Stimulated activated CD4-positive, alpha-beta T cell treated with anti-CD3 and anti-CD28 coated beads, Interleukin-1b, Interleukin-23, amount 100 ng/mL, for 48 hours (primary cell): ENCODE measurements around the gene AAMDC.
"Not testable (repeated sequence)": the region's sequence is repeated elsewhere in the genome, so short reads cannot be mapped to it uniquely, and the experiment has no call there.

ENCODE experiments used
- DNase-seq: peaks from one replicate; pipeline ENCODE4 v3.0.0-alpha.2; 2020

Gene AAMDC

GRCh38 chr11:77822126-77822525 is 1.2 kb downstream of the AAMDC start:
- not testable (repeated sequence) for DNase-seq

DNA sequence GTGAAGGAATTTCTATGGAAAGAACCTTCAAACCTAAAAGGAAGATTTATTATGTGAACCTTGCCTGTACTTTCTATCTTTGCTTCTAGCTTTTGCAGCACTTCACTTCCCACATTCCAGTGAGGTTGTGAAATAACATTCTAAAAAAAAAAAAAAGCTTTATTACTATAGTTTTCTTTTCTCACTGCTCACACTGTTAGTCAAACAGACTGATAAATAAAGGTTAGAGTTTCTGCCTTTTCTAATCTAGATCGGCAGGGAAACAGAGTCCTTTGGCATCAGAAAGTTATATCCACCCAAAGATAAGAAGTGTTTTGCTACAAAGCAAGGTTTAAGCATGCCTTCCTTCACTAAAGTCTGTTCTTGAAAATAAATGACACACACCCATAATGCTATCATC is 2.8 kb downstream of the AAMDC start:
- no peak for DNase-seq

DNA sequence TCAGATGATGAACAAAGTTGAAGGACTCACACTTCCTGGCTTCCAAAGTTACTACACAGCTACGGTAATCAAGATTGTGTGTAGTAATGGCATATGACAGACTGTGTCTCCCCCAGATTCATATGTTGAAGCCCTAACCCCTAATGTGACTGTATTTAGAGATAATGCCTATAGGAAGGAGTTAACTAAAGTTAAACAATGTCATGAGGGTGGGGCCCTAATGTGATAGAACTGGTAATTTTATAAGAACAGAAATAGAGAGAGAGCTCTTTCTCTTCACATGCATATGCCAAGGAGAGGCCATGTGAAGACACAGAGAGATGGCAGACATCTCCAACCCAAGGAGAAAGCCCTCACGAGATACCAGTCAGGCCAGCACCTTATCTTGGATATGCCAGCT is 8.0 kb downstream of the AAMDC start:
- no peak for DNase-seq

- no peak for DNase-seq
Observed at GRCh38 chr11:77833302-77833701, 12.4 kb downstream of the AAMDC start.

GRCh38 chr11:77842441-77843121 is 21.6 kb downstream of the AAMDC start:
- no peak for DNase-seq

- not testable (repeated sequence) for DNase-seq
Observed at GRCh38 chr11:77843700-77844099, 22.8 kb downstream of the AAMDC start.

GRCh38 chr11:77851503-77851902 is 30.6 kb downstream of the AAMDC start:
- no peak for DNase-seq

GRCh38 chr11:77854838-77855237 is 33.9 kb downstream of the AAMDC start:
- no peak for DNase-seq

DNA sequence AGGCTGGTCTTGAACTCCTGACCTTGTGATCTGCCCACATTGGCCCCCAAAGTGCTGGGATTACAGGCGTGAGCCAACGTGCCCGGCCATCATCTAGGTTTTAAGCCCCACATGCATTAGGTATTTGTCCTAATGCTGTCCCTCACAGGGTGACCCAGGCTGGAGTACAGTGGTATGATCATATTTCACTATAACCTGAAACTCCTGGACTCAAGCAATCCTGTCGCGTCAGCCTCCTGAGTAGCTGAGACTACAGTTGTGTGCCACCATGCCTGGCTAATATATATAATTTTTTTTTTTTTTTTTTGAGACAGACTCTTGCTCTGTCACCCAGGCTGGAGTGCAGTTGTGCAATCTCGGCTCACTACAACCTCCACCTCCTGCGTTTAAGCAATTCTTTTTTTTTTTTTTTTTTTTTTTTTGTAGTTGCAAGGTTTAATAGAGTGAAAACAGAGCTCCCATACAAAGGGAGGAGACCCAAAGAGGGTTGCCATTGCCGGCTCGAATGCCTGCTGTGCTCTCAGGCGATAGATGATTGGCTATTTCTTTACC is 37.0 kb downstream of the AAMDC start:
- DNase-seq, result not testable (repeated sequence)

GRCh38 chr11:77861444-77861843 is 40.5 kb downstream of the AAMDC start:
- not testable (repeated sequence) for DNase-seq

DNA sequence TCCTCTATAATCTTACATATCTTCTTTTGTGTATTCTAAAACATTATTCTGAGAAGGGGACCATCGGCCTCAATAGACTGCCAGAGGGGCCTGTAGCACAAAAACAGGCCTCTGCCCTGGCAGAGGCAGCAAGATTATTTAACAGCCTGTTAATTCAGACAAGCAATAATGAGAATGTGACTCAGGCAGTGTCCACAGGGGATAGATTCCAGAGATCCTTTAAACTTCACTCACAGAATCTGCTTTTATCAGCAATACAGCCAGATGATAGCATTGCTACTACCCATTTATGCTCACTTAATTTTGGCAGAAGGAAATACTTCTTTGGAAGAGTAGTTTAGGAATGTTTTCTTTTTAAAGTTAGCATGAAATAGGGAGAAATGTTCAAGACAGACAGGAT is 44.9 kb downstream of the AAMDC start:
- DNase-seq, result no peak

DNA sequence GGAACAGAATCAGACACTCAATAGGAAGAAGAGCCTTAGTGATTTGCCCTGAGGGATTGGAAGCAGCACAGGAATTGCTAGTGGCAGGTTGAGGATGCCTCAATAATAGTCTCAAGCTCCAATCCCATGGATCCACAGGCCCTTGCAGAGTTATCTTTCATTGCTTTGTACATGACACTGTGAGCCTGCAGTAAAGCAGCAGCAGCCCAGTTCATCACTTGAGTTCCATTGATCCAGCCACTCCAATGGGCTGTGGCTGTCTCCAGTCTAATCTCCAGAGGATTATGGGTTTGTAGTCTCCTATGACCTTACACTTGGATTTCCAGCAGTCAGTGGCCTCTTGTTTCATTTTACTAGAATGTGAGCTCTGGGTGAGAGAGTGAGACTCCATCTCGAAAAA is 45.4 kb downstream of the AAMDC start:
- DNase-seq, result no peak

- DNase-seq, result no peak
Observed at GRCh38 chr11:77868744-77869143, 47.8 kb downstream of the AAMDC start.

DNA sequence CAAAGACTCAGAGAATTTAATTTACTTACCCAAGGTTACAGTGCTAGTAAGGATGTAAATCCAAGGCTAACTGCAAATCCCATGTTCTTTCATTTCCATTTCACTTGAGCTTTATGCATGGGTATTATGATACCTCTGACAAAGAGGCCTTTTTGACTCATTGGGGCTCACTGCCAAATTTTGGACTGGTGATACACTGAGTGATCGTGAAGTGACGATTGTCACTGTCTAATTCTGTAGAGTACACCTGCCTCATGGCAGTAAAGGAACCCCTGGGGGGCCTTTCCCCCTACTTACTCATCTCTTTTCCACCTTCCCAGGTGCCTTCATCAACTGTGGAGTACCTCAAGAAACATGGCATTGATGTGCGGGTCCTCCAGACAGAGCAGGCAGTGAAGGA is 50.9 kb downstream of the AAMDC start:
- DNase-seq, result no peak

- DNase-seq, result no peak
Observed at GRCh38 chr11:77873345-77873744, 52.4 kb downstream of the AAMDC start.

- no peak for DNase-seq
Observed at GRCh38 chr11:77874206-77874605, 53.3 kb downstream of the AAMDC start.

DNA sequence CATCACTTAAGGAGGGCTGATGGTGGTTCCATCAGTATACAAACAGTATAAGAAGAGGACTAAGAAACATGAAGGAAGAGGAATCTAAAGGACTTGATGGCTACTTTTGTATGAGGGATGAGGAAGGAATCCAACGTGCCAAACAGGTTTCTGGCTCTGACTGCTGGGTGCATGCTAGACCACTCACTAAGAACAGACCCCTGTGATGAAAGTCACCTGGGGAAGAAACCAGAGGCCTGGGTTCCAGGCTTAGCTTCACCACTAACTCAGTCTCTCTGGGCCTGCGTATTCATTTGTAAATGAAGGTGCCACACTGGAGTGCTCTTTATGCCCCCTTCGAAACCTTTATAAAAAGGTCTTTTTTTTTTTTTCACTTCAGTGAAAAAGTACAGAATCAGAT is 55.1 kb downstream of the AAMDC start:
- no peak for DNase-seq

- not testable (repeated sequence) for DNase-seq
Observed at GRCh38 chr11:77878247-77878646, 57.3 kb downstream of the AAMDC start.

GRCh38 chr11:77879218-77879617 is 58.3 kb downstream of the AAMDC start:
- DNase-seq, result no peak

DNA sequence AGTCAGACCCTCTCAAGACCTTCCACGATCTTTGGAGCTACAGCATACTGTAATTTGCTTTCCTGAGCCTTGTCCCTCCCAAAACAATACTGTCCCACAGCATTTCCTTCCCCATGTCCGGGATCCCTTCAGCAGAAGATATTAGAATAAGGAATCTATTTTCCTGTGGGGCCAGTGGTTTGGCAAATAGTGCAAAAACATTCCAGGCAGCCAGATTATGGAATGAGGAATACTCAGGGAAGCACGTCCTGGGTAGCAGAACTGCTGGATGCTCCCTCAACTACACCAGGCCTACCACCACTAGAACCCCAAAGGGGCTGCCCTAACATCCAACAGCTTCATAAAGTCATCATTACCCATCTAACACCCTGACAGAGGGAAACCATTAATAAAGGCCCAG is 61.5 kb downstream of the AAMDC start:
- DNase-seq, result no peak

DNA sequence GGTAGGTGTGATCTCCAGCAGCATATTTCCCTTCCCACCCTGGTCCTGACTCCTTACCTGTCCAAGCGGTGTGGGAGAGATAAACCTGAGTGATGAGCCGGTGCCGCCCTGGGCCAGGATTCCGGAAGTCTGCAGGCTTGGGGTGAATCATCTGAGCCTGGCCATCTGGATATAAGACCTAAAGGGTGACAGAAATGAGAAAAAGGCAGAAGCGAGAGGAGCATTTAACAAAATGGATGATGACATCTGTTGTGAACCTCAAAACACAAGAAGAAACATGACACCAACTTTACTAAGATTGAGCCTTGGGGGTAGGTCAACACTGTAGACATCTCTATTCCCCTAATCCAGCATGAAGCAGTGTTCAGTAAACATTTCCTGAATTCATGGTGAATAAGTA is 62.8 kb downstream of the AAMDC start:
- DNase-seq, result no peak

DNA sequence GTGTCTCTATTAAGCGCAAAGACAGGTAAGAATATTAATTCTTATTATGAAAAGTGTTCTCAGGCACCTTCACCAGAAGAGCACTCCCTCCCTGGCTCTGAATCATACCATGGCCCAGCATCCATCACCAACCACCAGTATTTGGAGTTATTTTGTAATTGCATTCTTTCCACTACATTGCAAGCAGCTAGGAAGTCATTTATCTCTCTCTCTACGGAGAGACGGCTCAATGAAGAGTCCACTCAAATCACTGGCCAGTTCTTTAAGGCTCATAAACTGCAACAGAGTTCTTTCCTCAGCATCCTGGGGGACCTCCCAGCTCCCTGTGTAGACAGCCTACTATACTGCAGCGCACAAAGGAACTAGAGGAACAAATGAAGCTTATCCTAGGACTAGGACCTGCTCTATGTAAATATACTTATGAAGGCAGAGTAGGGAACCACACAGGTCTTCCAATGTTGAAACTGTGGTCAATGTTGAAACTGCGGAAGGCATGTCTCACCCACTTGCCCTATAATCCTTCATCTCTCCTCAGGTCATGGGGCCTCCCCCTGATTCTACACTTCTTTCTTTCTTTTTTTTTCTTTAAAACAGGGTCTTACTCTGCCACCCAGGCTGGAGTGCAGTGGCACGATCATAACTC is 63.4 kb downstream of the AAMDC start:
- no peak for DNase-seq

GRCh38 chr11:77884829-77885190 is 63.9 kb downstream of the AAMDC start:
- DNase-seq, result no peak

- no peak for DNase-seq
Observed at GRCh38 chr11:77886401-77886800, 65.5 kb downstream of the AAMDC start.

GRCh38 chr11:77889045-77889444 is 68.1 kb downstream of the AAMDC start:
- DNase-seq, result not testable (repeated sequence)
